Prostate gland (tissue), 2 donors: ENCODE measurements around the gene HIGD2A. TPM values are rescaled to one million over a fixed set of nuclear protein-coding genes. Genes with fewer than 3 reads are reported as not detected.

ENCODE experiments used
- DNase-seq: peaks from one replicate; pipeline ENCODE4 v3.0.0-alpha.2; 2019; ENCODE audit warnings: low spot score
- H3K27ac ChIP-seq, 2 donors: fragments of 200-600 bp; sonication (generic); 2 replicates each; pipeline ENCODE4 v1.5.1; 2017 to 2019
- H3K27me3 ChIP-seq: fragments of 200-600 bp; sonication (generic); replicated peaks from 2 replicates; pipeline ENCODE4 v1.5.1; 2019; ENCODE audit not compliant: insufficient read depth
- H3K36me3 ChIP-seq, 2 donors: fragments of 200-600 bp; sonication (generic); 1 replicate in 1 of 2; 2 replicates in 1 of 2; pipeline versions ENCODE4 v1.5.1 to v1.8.1; 2017 to 2019
- H3K4me1 ChIP-seq: fragments of 200-600 bp; sonication (generic); replicated peaks from 2 replicates; pipeline ENCODE4 v1.5.1; 2019
- H3K4me3 ChIP-seq, 2 donors: fragments of 200-600 bp; sonication (generic); 2 replicates each; pipeline ENCODE4 v1.5.1; 2017 to 2019
- H3K9me3 ChIP-seq: fragments of 200-600 bp; sonication (generic); 2 replicates; pipeline ENCODE4 v1.5.1; 2017
- CTCF ChIP-seq, 4 experiments: fragments of 200-600 bp in 2 of 4; fragments of 450-650 bp in 2 of 4; sonication (generic) in 2 of 4; IDR thresholded peaks; 1 replicate in 3 of 4; 2 replicates in 1 of 4; pipeline ENCODE4 v1.5.1; 2016 to 2019; ENCODE audit warnings: antibody characterized with exemption in 4 of 4, mild to moderate bottlenecking in 2 of 4, moderate library complexity in 2 of 4
- POLR2A ChIP-seq: fragments of 450-650 bp; IDR thresholded peaks from one replicate; pipeline ENCODE4 v1.6.1; 2016; ENCODE audit warnings: antibody characterized with exemption, mild to moderate bottlenecking
- POLR2AphosphoS5 ChIP-seq: sonication (generic); formaldehyde crosslinking; IDR thresholded peaks from one replicate; pipeline ENCODE4 v1.6.1; 2017; ENCODE audit warnings: antibody characterized with exemption
- WGBS: methylation state at CpG from one replicate; pipeline ENCODE4 v1.1.5; 2018; 5-methylcytosine and 5-hydroxymethylcytosine counted together
- intact Hi-C: fragments of 100-400 bp; cut with DNase I; formaldehyde crosslinking; loops from one replicate; pipeline ENCODE4 v1.14.2; 2022
- total RNA-seq, 2 donors: library from RNA; depleted of rRNA; stranded (reverse); fragments of >200 nt; gene quantifications; one replicate each; pipeline ENCODE4 v1.1.0, GENCODE V29; 2016

HIGD2A gene
- total RNA-seq, 2 donors from 2014 or later = 172 to 203 TPM

GRCh38 chr5:176383248-176383905 is 5.2 kb upstream of the HIGD2A start:
- DNase-seq = no peak
- WGBS = 88% methylated on average over 13 of the region's 15 CpGs
- intact Hi-C loops = no loop called here
- H3K27me3 ChIP-seq = no peaks in the 10 kb centered on the region
- H3K4me1 ChIP-seq = no peaks in the 10 kb centered on the region
- H3K4me3 ChIP-seq = no peak overlapping the region
- no peaks in the 10 kb centered on the region for H3K9me3 ChIP-seq
- peaks cover 0 to 4% of the 10 kb centered on the region in 2 donors for H3K36me3 ChIP-seq
- no peak overlapping the region for H3K27ac ChIP-seq
- TF ChIP-seq POLR2A (no peak), POLR2AphosphoS5 (no peak), CTCF (IDR thresholded peaks at IDR 0.05) (no peak)

- Histone ChIP-seq H3K27ac (no peak overlapping the region), H3K4me3 (no peak overlapping the region), H3K9me3 (no peaks in the 10 kb centered on the region), H3K27me3 (no peaks in the 10 kb centered on the region), H3K36me3 (peaks cover 0 to 4% of the 10 kb centered on the region in 2 donors), H3K4me1 (no peaks in the 10 kb centered on the region)
- TF ChIP-seq CTCF (IDR thresholded peaks at IDR 0.05) (no peak), POLR2A (no peak)
- WGBS = 85% methylated on average over 9 of the region's 9 CpGs
- intact Hi-C loops = no loop called here
- DNase-seq = no peak
Measured at GRCh38 chr5:176383961-176384360, 4.6 kb upstream of the HIGD2A start.

GRCh38 chr5:176384366-176384930 is 4.1 kb upstream of the HIGD2A start:
- Histone ChIP-seq H3K4me1 (no peaks in the 10 kb centered on the region), H3K27me3 (no peaks in the 10 kb centered on the region), H3K36me3 (peaks cover 0 to 4% of the 10 kb centered on the region in 2 donors), H3K9me3 (no peaks in the 10 kb centered on the region), H3K27ac (no peak overlapping the region), H3K4me3 (no peak overlapping the region)
- intact Hi-C loops = no loop called here
- no peak for DNase-seq
- WGBS = 91% methylated on average over 8 of the region's 8 CpGs
- TF ChIP-seq POLR2A = no peak
- no peak for TF ChIP-seq CTCF (IDR thresholded peaks at IDR 0.05)
- no peak for TF ChIP-seq POLR2AphosphoS5

GRCh38 chr5:176384991-176385390 is 3.6 kb upstream of the HIGD2A start:
- Histone ChIP-seq H3K27me3 (no peaks in the 10 kb centered on the region), H3K4me1 (no peaks in the 10 kb centered on the region), H3K27ac (no peak overlapping the region), H3K36me3 (peaks cover 0 to 4% of the 10 kb centered on the region in 2 donors), H3K4me3 (no peak overlapping the region), H3K9me3 (no peaks in the 10 kb centered on the region)
- WGBS = 90% methylated on average over 12 of the region's 12 CpGs
- intact Hi-C loops = no loop called here
- TF ChIP-seq POLR2A = no peak
- no peak for TF ChIP-seq POLR2AphosphoS5
- no peak for TF ChIP-seq CTCF (IDR thresholded peaks at IDR 0.05)
- no peak for DNase-seq

GRCh38 chr5:176386491-176386890 is 2.1 kb upstream of the HIGD2A start:
- no peaks in the 10 kb centered on the region for H3K27me3 ChIP-seq
- H3K27ac ChIP-seq = no peak overlapping the region
- TF ChIP-seq POLR2A = no peak
- WGBS = 100% methylated on average over 1 of the region's 1 CpG
- intact Hi-C loops = no loop called here
- DNase-seq = no peak
- no peak overlapping the region for H3K4me3 ChIP-seq
- H3K4me1 ChIP-seq = no peaks in the 10 kb centered on the region
- peaks cover 0 to 4% of the 10 kb centered on the region in 2 donors for H3K36me3 ChIP-seq
- no peaks in the 10 kb centered on the region for H3K9me3 ChIP-seq
